AG10803 (cell line): ENCODE results near the gene C3orf70.

Source experiments
- DNase-seq: peaks from one replicate; pipeline ENCODE4 v3.0.0; 2010; ENCODE audit warnings: low read depth
- H3K4me3 ChIP-seq: 2 replicates; pipeline ENCODE4 v1.5.1; 2011; ENCODE audit warnings: mild to moderate bottlenecking, low read length, control low read depth
- TF ChIP-seq, protein P1 (sequence below): conservative IDR thresholded peaks from 2 replicates; pipeline ENCODE4 v1.5.1; 2011; ENCODE audit warnings: mild to moderate bottlenecking, low read length, control low read depth, inconsistent platforms

C3orf70 gene

DNA sequence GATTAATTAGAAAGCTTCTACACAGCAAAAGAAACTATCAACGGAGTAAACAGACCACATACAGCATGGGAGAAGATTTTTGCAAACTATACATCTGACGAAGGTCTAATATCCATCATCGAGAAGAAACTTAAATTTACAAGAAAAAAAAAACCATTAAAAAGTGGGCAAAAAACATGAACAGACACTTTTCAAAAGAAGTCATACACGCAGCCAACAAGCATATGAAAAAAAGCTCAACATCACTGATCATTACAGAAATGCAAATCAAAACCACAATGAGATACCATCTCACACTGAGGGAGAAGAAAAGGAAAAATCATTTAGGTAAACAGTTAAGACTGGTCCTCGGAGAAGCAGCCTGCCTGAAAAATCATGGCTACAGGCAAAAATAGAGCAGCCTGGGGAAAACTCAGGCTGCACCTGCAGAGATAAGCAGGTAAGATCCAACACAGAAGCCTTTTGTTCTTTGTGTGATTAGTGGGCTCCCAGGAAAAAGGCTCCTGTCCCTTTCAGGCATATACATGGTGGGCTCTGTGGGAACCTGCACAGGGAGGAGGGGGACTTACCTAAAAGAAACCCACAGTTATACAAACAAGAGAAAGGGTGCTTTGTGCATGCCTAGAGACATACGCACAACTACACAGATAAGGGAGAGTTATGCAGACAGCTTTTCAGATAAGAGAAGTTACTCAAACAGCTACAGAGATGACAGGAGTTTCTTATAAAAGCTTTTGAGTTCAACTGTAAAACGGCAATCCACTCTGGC lies 49.3 kb downstream of the C3orf70 start:
- TF ChIP-seq, protein P1, sequence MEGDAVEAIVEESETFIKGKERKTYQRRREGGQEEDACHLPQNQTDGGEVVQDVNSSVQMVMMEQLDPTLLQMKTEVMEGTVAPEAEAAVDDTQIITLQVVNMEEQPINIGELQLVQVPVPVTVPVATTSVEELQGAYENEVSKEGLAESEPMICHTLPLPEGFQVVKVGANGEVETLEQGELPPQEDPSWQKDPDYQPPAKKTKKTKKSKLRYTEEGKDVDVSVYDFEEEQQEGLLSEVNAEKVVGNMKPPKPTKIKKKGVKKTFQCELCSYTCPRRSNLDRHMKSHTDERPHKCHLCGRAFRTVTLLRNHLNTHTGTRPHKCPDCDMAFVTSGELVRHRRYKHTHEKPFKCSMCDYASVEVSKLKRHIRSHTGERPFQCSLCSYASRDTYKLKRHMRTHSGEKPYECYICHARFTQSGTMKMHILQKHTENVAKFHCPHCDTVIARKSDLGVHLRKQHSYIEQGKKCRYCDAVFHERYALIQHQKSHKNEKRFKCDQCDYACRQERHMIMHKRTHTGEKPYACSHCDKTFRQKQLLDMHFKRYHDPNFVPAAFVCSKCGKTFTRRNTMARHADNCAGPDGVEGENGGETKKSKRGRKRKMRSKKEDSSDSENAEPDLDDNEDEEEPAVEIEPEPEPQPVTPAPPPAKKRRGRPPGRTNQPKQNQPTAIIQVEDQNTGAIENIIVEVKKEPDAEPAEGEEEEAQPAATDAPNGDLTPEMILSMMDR, result no peak
- H3K4me3 ChIP-seq, result no peak overlapping the region
- DNase-seq, result no peak

DNA sequence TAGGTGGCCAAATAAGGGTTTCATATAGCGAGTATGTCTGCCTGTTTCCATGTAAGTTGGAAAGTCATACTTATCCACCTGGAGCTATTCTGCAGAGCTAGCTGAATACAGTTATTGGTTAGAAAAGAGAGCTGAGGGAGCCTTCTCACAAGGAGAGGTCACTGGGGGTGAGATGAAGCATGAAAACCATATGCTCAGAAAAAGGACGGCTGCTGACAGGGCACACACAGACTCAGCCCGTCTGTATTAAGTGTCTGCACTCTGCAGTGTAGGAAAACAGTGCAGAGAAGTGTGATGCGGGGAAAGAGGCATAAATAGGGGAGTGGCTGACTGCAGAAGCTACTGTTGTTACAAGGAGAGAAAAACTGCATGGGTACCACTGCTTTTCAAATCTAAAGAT lies 58.2 kb downstream of the C3orf70 start:
- no peak for DNase-seq
- TF ChIP-seq, protein P1, result no peak
- H3K4me3 ChIP-seq, result no peak overlapping the region

DNA sequence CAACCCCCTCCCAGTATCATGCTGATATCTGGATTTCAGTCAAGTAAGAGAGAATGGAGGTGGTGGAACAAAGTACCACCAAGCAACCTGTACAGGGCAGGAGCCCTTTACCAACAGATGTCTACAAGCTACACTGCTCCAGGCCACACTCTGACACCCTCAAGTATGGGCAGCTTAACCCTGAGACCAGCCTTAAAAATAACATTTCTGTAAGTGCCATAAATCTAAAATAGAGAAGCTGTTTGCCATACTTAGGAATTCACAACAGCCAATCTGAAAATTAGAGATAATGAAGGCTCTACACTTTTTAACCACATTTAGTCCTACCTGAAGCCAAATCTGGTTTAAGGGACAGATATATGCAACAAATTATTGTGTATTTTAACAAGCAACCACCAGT lies 59.7 kb downstream of the C3orf70 start:
- TF ChIP-seq, protein P1, result no peak
- no peak overlapping the region for H3K4me3 ChIP-seq
- no peak for DNase-seq

DNA sequence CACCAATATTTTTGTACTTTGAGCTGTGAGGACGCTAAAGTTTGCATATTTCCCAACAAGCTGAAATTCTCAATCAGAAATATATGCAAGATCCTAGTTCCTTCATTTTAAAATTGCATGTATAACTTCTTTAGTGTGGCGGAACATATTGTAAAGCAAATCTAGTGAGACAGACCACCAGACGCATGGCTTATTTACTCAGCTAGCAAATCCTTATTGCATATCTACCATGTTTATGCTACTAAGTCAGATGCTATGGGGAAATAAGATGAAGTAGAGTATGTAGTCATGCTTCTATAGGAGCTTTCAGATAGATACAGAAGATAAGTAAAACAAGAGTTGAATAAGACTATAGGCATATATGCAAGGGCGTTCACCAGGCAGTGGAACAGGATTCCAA lies 62.0 kb downstream of the C3orf70 start:
- H3K4me3 ChIP-seq, result no peak overlapping the region
- no peak for DNase-seq
- TF ChIP-seq, protein P1, result no peak

DNA sequence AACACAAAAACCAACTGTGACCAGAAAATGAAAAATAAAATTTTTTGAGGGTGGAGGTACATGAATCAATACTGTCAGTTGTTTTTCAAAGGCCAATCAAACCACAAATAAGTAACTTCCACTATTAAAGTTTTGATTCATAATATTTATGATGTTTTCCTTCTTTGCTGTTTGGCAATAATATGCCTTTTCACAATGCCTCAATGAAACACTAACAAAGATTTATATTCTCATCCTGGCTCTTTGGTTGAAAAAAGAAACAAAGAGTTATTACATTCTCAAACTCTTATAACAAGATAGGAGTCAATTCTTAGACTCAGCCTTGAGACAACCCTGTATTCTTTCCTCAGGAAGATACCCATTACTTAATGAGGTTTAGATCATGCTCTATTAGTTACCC lies 63.1 kb downstream of the C3orf70 start:
- TF ChIP-seq, protein P1, result no peak
- no peak overlapping the region for H3K4me3 ChIP-seq
- no peak for DNase-seq

DNA sequence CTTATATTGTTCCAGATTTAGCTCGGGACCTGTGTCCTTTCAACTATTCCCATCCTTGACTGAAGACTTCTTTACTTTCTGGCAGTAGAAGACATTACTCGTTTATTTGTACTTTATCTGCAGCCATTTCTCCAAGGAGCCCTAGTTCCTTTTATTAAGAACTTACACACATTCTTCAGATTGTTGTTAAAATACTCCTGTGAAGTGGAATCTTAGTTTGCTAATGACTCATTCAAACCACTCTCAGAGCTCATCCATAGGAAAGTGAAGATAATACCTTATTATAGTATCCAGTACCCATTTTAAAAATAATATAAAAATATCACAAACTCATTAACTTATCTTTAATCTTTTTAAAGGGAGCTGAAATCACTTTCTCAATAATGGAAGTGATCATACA lies 63.5 kb downstream of the C3orf70 start:
- peak; percentile 49 for DNase-seq
- TF ChIP-seq, protein P1, result no peak
- H3K4me3 ChIP-seq, result no peak overlapping the region

DNA sequence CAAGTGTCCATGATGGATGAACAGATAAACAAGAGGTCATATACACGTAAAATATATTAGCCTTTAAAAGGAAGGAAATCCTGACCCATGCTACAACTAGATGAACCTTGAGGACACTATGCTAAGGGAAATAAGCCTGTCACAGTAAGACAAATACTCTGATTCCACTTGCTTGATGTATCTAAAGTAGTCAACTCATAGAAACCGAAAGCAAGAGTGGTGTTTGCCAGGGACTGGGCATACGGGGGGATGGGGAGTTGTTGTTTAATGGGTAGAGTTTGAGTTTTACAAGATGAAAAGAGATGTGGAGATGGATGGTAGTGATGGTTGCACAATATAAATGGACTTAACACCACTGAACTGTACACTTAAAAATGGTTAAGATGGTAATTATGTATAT lies 65.4 kb downstream of the C3orf70 start:
- TF ChIP-seq, protein P1, result no peak
- H3K4me3 ChIP-seq, result no peak overlapping the region
- no peak for DNase-seq
